ENCODE results near the gene CALU. TPM values are rescaled to one million over a fixed set of nuclear protein-coding genes. Genes with fewer than 3 reads are reported as not detected.

CALU gene
- total RNA-seq, 4 donors from 2014 or later: 188 to 269 (median 199) TPM

- intact Hi-C loops (cut with DNase I): no loop called here
- H3K9me3 ChIP-seq: no peaks in the 10 kb centered on the region
- WGBS: 74% methylated on average over 2 of the region's 2 CpGs
- H3K4me1 ChIP-seq: no peaks in the 10 kb centered on the region
- no peaks in the 10 kb centered on the region for H3K27me3 ChIP-seq
- TF ChIP-seq CTCF (IDR thresholded peaks at IDR 0.05) (no peak), POLR2AphosphoS5 (IDR thresholded peaks at IDR 0.05) (no peak), EP300 (IDR thresholded peaks at IDR 0.05) (no peak), POLR2A (IDR thresholded peaks at IDR 0.05; ENCODE audit: low read depth) (no peak)
- H3K4me3 ChIP-seq: no peak overlapping the region
- H3K27ac ChIP-seq (replicated peaks in 1 of 4): no peak overlapping the region
- no peak for DNase-seq (ENCODE audit: extremely low spot score)
- H3K36me3 ChIP-seq: no peaks in the 10 kb centered on the region
These were observed 10.6 kb upstream of the CALU start for GRCh38 chr7:128728598-128728997.

GRCh38 chr7:128729494-128729893, 9.7 kb upstream of the CALU start:
- intact Hi-C loops (cut with DNase I): no loop called here
- H3K4me3 ChIP-seq: no peak overlapping the region

GRCh38 chr7:128731184-128731583, 8.0 kb upstream of the CALU start:
- TF ChIP-seq POLR2AphosphoS5 (IDR thresholded peaks at IDR 0.05) (no peak), CTCF (IDR thresholded peaks at IDR 0.05) (no peak), EP300 (IDR thresholded peaks at IDR 0.05) (no peak), POLR2A (IDR thresholded peaks at IDR 0.05; ENCODE audit: low read depth) (no peak)
- H3K36me3 ChIP-seq: no peaks in the 10 kb centered on the region

More at GRCh38 chr7:128729494-128729893, 9.7 kb upstream of the CALU start:
- no peak for DNase-seq (ENCODE audit: extremely low spot score)
- Histone ChIP-seq H3K4me1 (no peaks in the 10 kb centered on the region), H3K9me3 (no peaks in the 10 kb centered on the region), H3K27ac (replicated peaks in 1 of 4) (no peak overlapping the region), H3K36me3 (no peaks in the 10 kb centered on the region), H3K27me3 (no peaks in the 10 kb centered on the region)
- TF ChIP-seq POLR2A (IDR thresholded peaks at IDR 0.05; ENCODE audit: low read depth): no peak
- no peak for TF ChIP-seq POLR2AphosphoS5 (IDR thresholded peaks at IDR 0.05)
- no peak for TF ChIP-seq EP300 (IDR thresholded peaks at IDR 0.05)
- 71% methylated on average over 4 of the region's 4 CpGs for WGBS

GRCh38 chr7:128732521-128733277, 6.5 kb upstream of the CALU start:
- 74% methylated on average over 2 of the region's 2 CpGs for WGBS
- H3K27me3 ChIP-seq: no peaks in the 10 kb centered on the region
- intact Hi-C loops (cut with DNase I): loop anchor here (10.0 kb wide), 1 partner anchor 142 kb away; no protein-coding TSS in a partner anchor

More at GRCh38 chr7:128731184-128731583, 8.0 kb upstream of the CALU start:
- no peak for DNase-seq (ENCODE audit: extremely low spot score)
- H3K4me3 ChIP-seq: no peak overlapping the region
- intact Hi-C loops (cut with DNase I): loop anchor here (10.0 kb wide), 1 partner anchor 144 kb away; no protein-coding TSS in a partner anchor
- no peak overlapping the region for H3K27ac ChIP-seq (replicated peaks in 1 of 4)
- no peaks in the 10 kb centered on the region for H3K27me3 ChIP-seq
- H3K4me1 ChIP-seq: no peaks in the 10 kb centered on the region
- no peaks in the 10 kb centered on the region for H3K9me3 ChIP-seq
- WGBS: 85% methylated on average over 8 of the region's 8 CpGs

More at GRCh38 chr7:128732521-128733277, 6.5 kb upstream of the CALU start:
- no peaks in the 10 kb centered on the region for H3K9me3 ChIP-seq
- H3K4me1 ChIP-seq: peaks cover 0 to under 1% (median 0%) of the 10 kb centered on the region in 4 donors
- TF ChIP-seq POLR2A (IDR thresholded peaks at IDR 0.05; ENCODE audit: low read depth): no peak
- no peak for TF ChIP-seq POLR2AphosphoS5 (IDR thresholded peaks at IDR 0.05)
- no peak for TF ChIP-seq CTCF (IDR thresholded peaks at IDR 0.05)
- no peak for TF ChIP-seq EP300 (IDR thresholded peaks at IDR 0.05)
- DNase-seq (ENCODE audit: extremely low spot score): no peak
- no peak overlapping the region for H3K27ac ChIP-seq (replicated peaks in 1 of 4)
- no peak overlapping the region for H3K4me3 ChIP-seq
- no peaks in the 10 kb centered on the region for H3K36me3 ChIP-seq
